SU-DHL-6 (cell line): ENCODE data around the gene SLC4A1.

Source experiments
- H2AFZ ChIP-seq: fragments of 200-600 bp; sonication (generic); 2 replicates; pipeline ENCODE4 v1.6.1; 2014; ENCODE audit warnings: low read depth, mild to moderate bottlenecking, moderate library complexity, mixed read lengths, antibody characterized with exemption, low read length; ENCODE audit not compliant: severe bottlenecking
- H3F3A ChIP-seq: fragments of 200-600 bp; shearing (Covaris generic); 2 replicates; pipeline ENCODE4 v1.6.0; 2016; ENCODE audit warnings: antibody characterized with exemption, mild to moderate bottlenecking; ENCODE audit not compliant: insufficient read depth
- H3K27ac ChIP-seq: fragments of 200-600 bp; sonication (generic); 2 replicates; pipeline ENCODE4 v1.5.1; 2016; ENCODE audit warnings: low read depth, mild to moderate bottlenecking, low read length, moderate library complexity, mixed read lengths
- H3K27me3 ChIP-seq: fragments of 200-600 bp; sonication (generic), shearing (Covaris generic); 2 replicates; pipeline ENCODE4 v1.6.0; 2014; ENCODE audit warnings: mild to moderate bottlenecking, low read length
- H3K36me3 ChIP-seq: fragments of 200-600 bp; sonication (generic); 2 replicates; pipeline ENCODE4 v1.6.1; 2014; ENCODE audit warnings: mild to moderate bottlenecking, low read length, mixed read lengths
- H3K4me2 ChIP-seq: fragments of 300-600, 200-600 bp; shearing (Covaris generic), sonication (generic); 2 replicates; pipeline ENCODE4 v1.6.0; 2014; ENCODE audit warnings: low read length, low read depth, mild to moderate bottlenecking; ENCODE audit not compliant: poor library complexity, severe bottlenecking
- H3K4me3 ChIP-seq: fragments of 200-600 bp; sonication (generic); 2 replicates; pipeline ENCODE4 v1.5.1; 2014; ENCODE audit warnings: antibody characterized with exemption, low read length, mild to moderate bottlenecking, mixed read lengths; ENCODE audit not compliant: insufficient read depth, poor library complexity, severe bottlenecking
- H3K79me2 ChIP-seq: fragments of 200-600 bp; sonication (generic); 2 replicates; pipeline ENCODE4 v1.6.1; 2014; ENCODE audit warnings: mild to moderate bottlenecking, low read length, moderate library complexity; ENCODE audit not compliant: insufficient read depth
- H3K9ac ChIP-seq: fragments of 200-600 bp; sonication (generic); 2 replicates; pipeline ENCODE4 v1.7.0; 2014; ENCODE audit warnings: mild to moderate bottlenecking, low read length
- H3K9me2 ChIP-seq: fragments of 200-600 bp; sonication (generic); replicated peaks from 2 replicates; pipeline ENCODE4 v1.6.1; 2014; ENCODE audit warnings: low read length; ENCODE audit not compliant: insufficient read depth
- H3K9me3 ChIP-seq: fragments of 200-600 bp; sonication (generic); 2 replicates; pipeline ENCODE4 v1.6.1; 2014; ENCODE audit warnings: low read length, mixed read lengths; ENCODE audit not compliant: insufficient read depth
- H4K20me1 ChIP-seq: fragments of 200-600 bp; sonication (generic); 2 replicates; pipeline ENCODE4 v1.6.1; 2014; ENCODE audit warnings: low read depth, mild to moderate bottlenecking, antibody characterized with exemption, low read length, moderate library complexity, mixed read lengths
- EZH2phosphoT487 ChIP-seq: fragments of 200-600 bp; sonication (generic), shearing (Covaris generic); conservative IDR thresholded peaks from 2 replicates; pipeline ENCODE4 v1.6.1; 2018; ENCODE audit warnings: mild to moderate bottlenecking, antibody characterized with exemption, low read length, moderate library complexity, mixed read lengths
- TF ChIP-seq, protein P1 (sequence below): fragments of 200-600 bp; sonication (generic); IDR thresholded peaks from one replicate; pipeline ENCODE4 v1.5.1; 2017; ENCODE audit warnings: antibody characterized with exemption, mild to moderate bottlenecking, low read length, moderate library complexity; ENCODE audit not compliant: insufficient read depth, poor library complexity, severe bottlenecking

Gene SLC4A1

DNA sequence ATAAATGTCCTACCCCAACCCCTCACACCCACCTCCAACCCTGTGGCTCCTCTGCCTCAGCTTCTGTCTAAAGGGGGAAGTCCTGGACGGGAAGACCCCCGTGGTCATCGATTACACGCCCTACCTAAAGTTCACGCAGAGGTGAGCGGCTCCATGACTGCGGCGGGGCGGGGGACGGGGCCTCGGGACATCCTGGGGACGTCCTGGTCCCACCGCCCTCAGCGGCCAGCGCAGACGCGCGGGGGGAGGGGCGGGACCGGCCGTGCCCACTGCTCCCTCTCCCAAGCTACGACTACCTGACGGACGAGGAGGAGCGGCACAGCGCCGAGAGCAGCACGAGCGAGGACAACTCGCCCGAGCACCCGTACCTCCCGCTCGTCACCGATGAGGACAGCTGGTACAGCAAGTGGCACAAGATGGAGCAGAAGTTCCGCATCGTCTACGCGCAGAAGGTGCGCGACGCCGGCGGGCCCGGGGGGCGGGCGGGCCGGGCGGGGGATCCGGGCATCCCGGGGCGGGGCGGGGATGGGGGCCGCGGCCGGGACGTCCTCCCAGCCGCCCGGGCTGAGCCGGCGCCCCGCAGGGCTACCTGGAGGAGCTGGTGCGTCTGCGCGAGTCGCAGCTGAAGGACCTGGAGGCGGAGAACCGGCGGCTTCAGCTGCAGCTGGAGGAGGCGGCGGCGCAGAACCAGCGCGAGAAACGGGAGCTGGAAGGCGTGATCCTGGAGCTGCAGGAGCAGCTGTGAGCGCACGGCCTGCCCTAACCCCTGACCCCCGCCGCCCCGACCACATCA is 47.1 kb upstream of the SLC4A1 start:
- no peaks in the 10 kb centered on the region for H3K79me2 ChIP-seq
- H3K4me2 ChIP-seq = peak overlapping the region; percentile 52
- no peaks in the 10 kb centered on the region for H3K27me3 ChIP-seq
- TF ChIP-seq, protein P1, sequence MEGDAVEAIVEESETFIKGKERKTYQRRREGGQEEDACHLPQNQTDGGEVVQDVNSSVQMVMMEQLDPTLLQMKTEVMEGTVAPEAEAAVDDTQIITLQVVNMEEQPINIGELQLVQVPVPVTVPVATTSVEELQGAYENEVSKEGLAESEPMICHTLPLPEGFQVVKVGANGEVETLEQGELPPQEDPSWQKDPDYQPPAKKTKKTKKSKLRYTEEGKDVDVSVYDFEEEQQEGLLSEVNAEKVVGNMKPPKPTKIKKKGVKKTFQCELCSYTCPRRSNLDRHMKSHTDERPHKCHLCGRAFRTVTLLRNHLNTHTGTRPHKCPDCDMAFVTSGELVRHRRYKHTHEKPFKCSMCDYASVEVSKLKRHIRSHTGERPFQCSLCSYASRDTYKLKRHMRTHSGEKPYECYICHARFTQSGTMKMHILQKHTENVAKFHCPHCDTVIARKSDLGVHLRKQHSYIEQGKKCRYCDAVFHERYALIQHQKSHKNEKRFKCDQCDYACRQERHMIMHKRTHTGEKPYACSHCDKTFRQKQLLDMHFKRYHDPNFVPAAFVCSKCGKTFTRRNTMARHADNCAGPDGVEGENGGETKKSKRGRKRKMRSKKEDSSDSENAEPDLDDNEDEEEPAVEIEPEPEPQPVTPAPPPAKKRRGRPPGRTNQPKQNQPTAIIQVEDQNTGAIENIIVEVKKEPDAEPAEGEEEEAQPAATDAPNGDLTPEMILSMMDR = no peak
- no peak for TF ChIP-seq EZH2phosphoT487
- no peaks in the 10 kb centered on the region for H3K9me2 ChIP-seq
- H3F3A ChIP-seq = no peaks in the 10 kb centered on the region
- peak overlapping the region; percentile 26; the same call in 1 of the 2 replicates for H3K9ac ChIP-seq
- H4K20me1 ChIP-seq = no peaks in the 10 kb centered on the region
- peak overlapping the region; percentile 60 for H2AFZ ChIP-seq
- no peaks in the 10 kb centered on the region for H3K36me3 ChIP-seq
- H3K27ac ChIP-seq = no peak overlapping the region
- H3K4me3 ChIP-seq = peak overlapping the region; percentile 48
- no peaks in the 10 kb centered on the region for H3K9me3 ChIP-seq

DNA sequence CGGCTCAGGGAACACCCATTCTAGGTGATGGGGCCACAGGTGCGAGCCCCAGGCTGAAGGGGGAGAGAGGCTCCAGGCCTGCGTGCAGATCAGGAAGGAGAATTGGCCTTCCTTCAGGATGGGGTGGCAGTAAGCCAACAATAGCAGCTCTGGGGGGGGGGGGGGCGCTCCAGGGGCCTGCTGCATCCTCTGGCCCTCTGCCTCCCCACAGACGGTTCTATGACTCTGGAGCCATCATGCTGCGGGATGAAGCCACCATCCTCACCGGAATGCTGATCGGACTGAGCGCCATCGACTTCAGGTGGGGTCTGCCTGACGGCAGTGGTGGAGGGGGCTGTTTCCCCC is 46.6 kb upstream of the SLC4A1 start:
- no peaks in the 10 kb centered on the region for H3F3A ChIP-seq
- H3K9me3 ChIP-seq = no peaks in the 10 kb centered on the region
- TF ChIP-seq EZH2phosphoT487 = no peak
- TF ChIP-seq, protein P1 = no peak
- H3K9ac ChIP-seq = peak overlapping the region; percentile 26; the same call in 1 of the 2 replicates
- H3K36me3 ChIP-seq = no peaks in the 10 kb centered on the region
- H3K27ac ChIP-seq = no peak overlapping the region
- no peaks in the 10 kb centered on the region for H3K79me2 ChIP-seq
- H2AFZ ChIP-seq = no peak overlapping the region
- peak overlapping the region; percentile 48 for H3K4me3 ChIP-seq
- no peaks in the 10 kb centered on the region for H4K20me1 ChIP-seq
- H3K27me3 ChIP-seq = no peaks in the 10 kb centered on the region
- peak overlapping the region; percentile 52 for H3K4me2 ChIP-seq
- no peaks in the 10 kb centered on the region for H3K9me2 ChIP-seq

DNA sequence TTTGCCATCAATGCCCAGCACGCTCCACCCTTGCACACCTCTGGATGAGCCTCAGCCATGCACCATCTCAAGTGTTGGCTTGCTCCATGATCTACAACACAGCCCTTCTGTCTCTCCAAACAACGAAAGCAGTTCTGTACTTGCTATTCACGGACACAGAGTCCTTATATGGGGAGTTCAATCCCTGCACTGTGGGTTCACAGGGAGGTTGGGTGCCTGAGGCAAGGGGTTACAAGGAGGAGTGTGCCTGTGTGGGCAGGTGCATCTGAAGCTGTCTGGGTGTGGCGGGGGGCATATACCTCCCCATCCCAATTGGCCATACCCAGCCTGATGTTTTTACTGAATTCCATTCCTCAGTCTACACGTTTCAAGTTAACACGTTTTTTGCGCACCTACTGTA is 46.1 kb upstream of the SLC4A1 start:
- H3K36me3 ChIP-seq = no peaks in the 10 kb centered on the region
- no peak overlapping the region for H3K4me2 ChIP-seq
- no peaks in the 10 kb centered on the region for H3K79me2 ChIP-seq
- no peaks in the 10 kb centered on the region for H3K27me3 ChIP-seq
- H3K9ac ChIP-seq = no peak overlapping the region
- no peak overlapping the region for H3K4me3 ChIP-seq
- H3K27ac ChIP-seq = no peak overlapping the region
- TF ChIP-seq EZH2phosphoT487 = no peak
- TF ChIP-seq, protein P1 = no peak
- H3K9me3 ChIP-seq = no peaks in the 10 kb centered on the region
- H4K20me1 ChIP-seq = no peaks in the 10 kb centered on the region
- H3K9me2 ChIP-seq = no peaks in the 10 kb centered on the region
- H3F3A ChIP-seq = no peaks in the 10 kb centered on the region
- no peak overlapping the region for H2AFZ ChIP-seq
